ENCODE data around the gene LYSMD2. TPM values are rescaled to one million over a fixed set of nuclear protein-coding genes. Genes with fewer than 3 reads are reported as not detected.

Gene LYSMD2
- total and polyA plus RNA-seq, 4 experiments from 2014 or later: 33.0 to 70.8 (median 49.1) TPM

DNA sequence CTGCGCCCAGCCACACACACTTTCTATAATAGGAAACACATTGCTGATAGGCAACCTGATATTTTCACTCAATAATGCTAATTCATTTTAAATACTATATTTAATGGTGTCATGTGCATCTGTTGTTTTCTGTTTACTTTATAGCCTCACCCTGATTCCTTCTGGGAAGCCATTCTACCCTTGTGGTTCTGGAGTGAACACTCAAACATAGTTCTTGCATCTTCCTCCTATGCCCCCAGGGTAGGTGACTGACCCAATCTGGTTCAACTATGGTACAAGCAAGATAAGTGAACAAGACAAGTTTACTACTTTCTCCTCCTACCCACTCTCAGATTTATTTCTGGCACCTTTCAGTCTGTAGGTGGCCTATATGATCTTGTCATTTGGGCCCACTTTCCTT is 60.4 kb downstream of the LYSMD2 start:
- H3K27ac Mint-ChIP-seq: no peak overlapping the region
- intact Hi-C loops (cut with micrococcal nuclease): no loop called here
- H3K4me1 Mint-ChIP-seq: peaks cover 0 to 9% (median under 1%) of the 10 kb centered on the region in 4 donors
- H3K36me3 Mint-ChIP-seq: no peaks in the 10 kb centered on the region
- no peak overlapping the region for H3K4me3 ChIP-seq (ENCODE audit: low read length in 2 of 2)
- H3K27ac ChIP-seq (ENCODE audit: low read depth, low read length): no peak overlapping the region
- H3K27me3 ChIP-seq (ENCODE audit: insufficient read depth, low read length): peaks cover 6% of the 10 kb centered on the region
- ChIA-PET POLR2A (ENCODE audit: partially characterized antibody) (no interaction called here), CTCF (ENCODE audit: partially characterized antibody) (no interaction called here)
- peaks cover 17 to 31% of the 10 kb centered on the region in 2 donors for H3K27me3 Mint-ChIP-seq
- H3K9me3 Mint-ChIP-seq: peaks cover 0 to 7% (median 4%) of the 10 kb centered on the region in 8 donors
- no peak overlapping the region for H3K4me3 Mint-ChIP-seq
- no peak for DNase-seq
- H3K4me1 ChIP-seq (ENCODE audit: insufficient read depth, low read length): no peaks in the 10 kb centered on the region
- no peaks in the 10 kb centered on the region for H3K9me3 ChIP-seq (ENCODE audit: control insufficient read depth in 1 of 2, low read length in 2 of 2)
- H3K36me3 ChIP-seq (ENCODE audit: insufficient read depth, low read length): no peaks in the 10 kb centered on the region

GRCh38 chr15:51675234-51675633 is 62.2 kb downstream of the LYSMD2 start:
- intact Hi-C loops (cut with micrococcal nuclease): no loop called here
- no peak for DNase-seq
- Mint-ChIP-seq H3K4me3 (no peak overlapping the region), H3K36me3 (no peaks in the 10 kb centered on the region), H3K27me3 (peaks cover 13 to 24% of the 10 kb centered on the region in 2 donors), H3K4me1 (peaks cover 0 to 4% (median 0%) of the 10 kb centered on the region in 4 donors), H3K9me3 (peaks cover 0 to 3% (median 0%) of the 10 kb centered on the region in 8 donors), H3K27ac (no peak overlapping the region)
- Histone ChIP-seq H3K4me3 (ENCODE audit: low read length in 2 of 2) (no peak overlapping the region), H3K27me3 (ENCODE audit: insufficient read depth, low read length) (no peaks in the 10 kb centered on the region), H3K27ac (ENCODE audit: low read depth, low read length) (no peak overlapping the region), H3K4me1 (ENCODE audit: insufficient read depth, low read length) (no peaks in the 10 kb centered on the region), H3K36me3 (ENCODE audit: insufficient read depth, low read length) (no peaks in the 10 kb centered on the region), H3K9me3 (ENCODE audit: control insufficient read depth in 1 of 2, low read length in 2 of 2) (no peaks in the 10 kb centered on the region)
- ChIA-PET POLR2A (ENCODE audit: partially characterized antibody) (no interaction called here), CTCF (ENCODE audit: partially characterized antibody) (no interaction called here)

Other genes starting within 250 kb of the LYSMD2 start
- gene DMXL2, start 114.9 kb downstream of the LYSMD2 start, total RNA-seq: 10 to 100 TPM in 1 of 2 experiments, 1 to 10 TPM in 1; 8.3 to 10.1 TPM
- gene DMXL2, start 114.9 kb downstream of the LYSMD2 start, polyA plus RNA-seq: under 1 TPM; 0.14 to 0.30 TPM
- gene SCG3, start 56.2 kb downstream of the LYSMD2 start, total RNA-seq: not detected
- gene SCG3, start 56.2 kb downstream of the LYSMD2 start, polyA plus RNA-seq: not detected
- gene TMOD2, start 13.9 kb upstream of the LYSMD2 start, total RNA-seq: 10 to 100 TPM; 20.0 to 20.3 TPM
- gene TMOD2, start 13.9 kb upstream of the LYSMD2 start, polyA plus RNA-seq: 1 to 10 TPM; 1.4 to 2.8 TPM
- 10 to 100 TPM; 53.6 to 59.3 TPM for gene TMOD3, start 92.0 kb upstream of the LYSMD2 start, total RNA-seq
- 10 to 100 TPM; 37.8 to 39.2 TPM for gene TMOD3, start 92.0 kb upstream of the LYSMD2 start, polyA plus RNA-seq
- gene LEO1, start 234.1 kb upstream of the LYSMD2 start, total RNA-seq: 10 to 100 TPM; 21.7 to 22.2 TPM
- gene LEO1, start 234.1 kb upstream of the LYSMD2 start, polyA plus RNA-seq: 10 to 100 TPM; 12.6 to 28.0 TPM

Measured in CD4-positive, alpha-beta memory T cell (primary cell).